GM11168 (cell line): Measurements from ENCODE around the gene RNF207.
"Not testable (repeated sequence)": the region's sequence is repeated elsewhere in the genome, so short reads cannot be mapped to it uniquely, and the experiment has no call there.

Source experiments
- in situ Hi-C: fragments of 300-500 bp; cut with MboI; formaldehyde crosslinking; loops from one replicate; pipeline ENCODE4 v1.12.0; 2022; ENCODE audit warnings: low sequenced_read_pairs; ENCODE audit not compliant: unreplicated experiment

The RNF207 gene

GRCh38 chr1:6199298-6200187, 6.4 kb upstream of the RNF207 start, which contains the start of gene RPL22:
Gene RPL22 (minus strand): TSS chr1:6199595. CDS start chr1:6199573, 22 bp downstream.
- in situ Hi-C loops, result no loop called here

DNA sequence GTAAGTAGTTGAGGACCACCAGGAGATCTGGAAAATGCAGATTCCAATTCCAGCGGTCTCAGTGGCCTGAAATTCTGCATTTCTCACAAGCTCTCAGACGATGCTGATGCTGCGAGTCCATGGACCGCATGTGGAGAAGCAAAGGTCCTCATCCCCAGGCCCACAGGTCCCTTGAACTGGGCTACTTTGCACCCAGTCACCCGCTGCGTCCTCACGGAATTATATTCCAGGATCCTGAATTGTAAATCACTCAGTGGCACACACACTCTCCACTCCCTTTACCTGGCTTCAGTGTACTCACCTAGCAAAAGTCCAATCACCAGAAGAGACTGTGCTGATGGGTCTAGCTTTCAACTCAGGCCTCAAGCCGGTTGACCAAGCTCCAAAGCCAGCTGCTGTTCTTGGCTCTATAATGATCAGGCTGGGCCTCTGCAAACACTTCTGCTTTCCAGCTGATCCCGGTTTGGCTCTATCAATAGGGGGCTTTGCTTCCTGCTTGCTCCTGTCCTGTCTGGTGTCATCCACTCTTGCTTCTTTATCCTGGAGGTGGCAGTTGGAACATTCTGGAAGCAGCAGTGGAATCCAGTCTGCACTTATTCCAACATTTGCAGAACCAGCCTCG, 5.6 kb upstream of the RNF207 start:
- in situ Hi-C loops, result no loop called here

DNA sequence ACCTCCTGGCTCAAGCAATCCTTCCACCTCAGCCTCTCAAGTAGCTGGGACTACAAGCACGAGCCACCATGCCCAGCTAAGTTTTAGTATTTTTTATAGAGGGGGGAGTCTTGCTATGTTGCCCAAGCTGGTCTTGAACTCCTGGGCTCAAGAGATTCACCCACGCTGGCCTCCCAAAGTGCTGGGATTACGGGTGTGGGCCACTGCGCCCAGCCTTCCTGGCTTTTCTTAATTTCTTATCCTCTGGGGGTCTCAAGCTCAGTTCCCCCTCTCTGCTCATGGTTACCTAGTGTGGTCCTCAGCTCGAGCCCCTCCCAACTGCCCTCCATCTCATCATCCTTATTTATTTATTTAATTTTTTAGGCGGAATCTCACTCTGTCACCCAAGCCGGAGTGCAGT, 3.7 kb upstream of the RNF207 start:
- in situ Hi-C loops, result no loop called here

GRCh38 chr1:6206520-6206855, 569 bp downstream of the RNF207 start:
- in situ Hi-C loops, result no loop called here

- in situ Hi-C loops, result no loop called here
Measured at GRCh38 chr1:6207075-6207885, 1.4 kb downstream of the RNF207 start.

GRCh38 chr1:6207921-6208320, 2.0 kb downstream of the RNF207 start:
- in situ Hi-C loops, result no loop called here

- in situ Hi-C loops, result no loop called here
Measured at GRCh38 chr1:6208723-6209660, 3.1 kb downstream of the RNF207 start.

DNA sequence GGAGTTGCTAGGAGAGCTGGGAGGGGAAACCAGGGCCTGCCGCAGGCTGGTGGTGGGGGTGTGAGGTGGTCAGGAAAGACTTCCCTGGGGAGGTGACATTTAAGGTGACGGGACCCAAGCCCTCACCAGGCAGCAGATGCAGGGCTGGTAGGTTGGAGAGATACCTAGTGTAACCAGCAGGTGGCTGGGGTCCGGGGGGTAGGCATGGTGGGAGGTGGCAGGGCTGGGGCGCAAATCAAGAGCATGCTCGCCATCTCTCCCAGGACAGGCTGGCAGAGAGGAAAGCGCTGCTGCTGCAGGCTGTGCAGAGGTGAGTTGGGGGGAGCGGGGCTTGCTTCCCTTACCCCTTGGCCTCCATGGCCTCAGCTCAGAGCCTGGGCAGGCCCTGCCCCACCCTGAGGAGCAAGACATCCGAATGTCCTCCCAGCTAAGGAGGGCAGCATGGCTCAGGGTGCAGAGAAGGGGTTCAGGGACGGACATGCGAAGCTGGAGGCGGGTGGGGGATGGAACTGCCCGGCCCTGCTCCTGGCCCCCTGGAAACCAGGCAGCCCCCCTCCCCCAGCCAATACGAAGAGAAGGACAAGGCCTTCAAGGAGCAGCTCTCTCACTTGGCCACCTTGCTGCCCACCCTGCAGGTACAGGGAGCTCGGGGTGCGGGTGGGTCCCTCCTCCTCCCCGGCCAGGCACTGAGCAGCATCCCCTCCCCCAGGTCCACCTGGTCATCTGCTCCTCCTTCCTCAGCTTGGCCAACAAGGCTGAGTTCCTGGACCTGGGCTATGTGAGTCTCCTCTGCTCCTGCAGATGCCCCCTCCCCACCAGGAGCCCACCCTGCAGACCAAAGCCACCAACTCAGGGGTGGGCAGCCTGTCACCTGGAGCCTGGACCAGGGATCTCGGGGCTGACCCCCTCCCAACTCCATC, 4.0 kb downstream of the RNF207 start:
- in situ Hi-C loops, result no loop called here

- in situ Hi-C loops, result no loop called here
Measured at GRCh38 chr1:6210591-6211355, 4.9 kb downstream of the RNF207 start.

GRCh38 chr1:6211731-6212130, 5.8 kb downstream of the RNF207 start:
- in situ Hi-C loops, result no loop called here

- in situ Hi-C loops, result no loop called here
Measured at GRCh38 chr1:6212193-6212959, 6.5 kb downstream of the RNF207 start.

DNA sequence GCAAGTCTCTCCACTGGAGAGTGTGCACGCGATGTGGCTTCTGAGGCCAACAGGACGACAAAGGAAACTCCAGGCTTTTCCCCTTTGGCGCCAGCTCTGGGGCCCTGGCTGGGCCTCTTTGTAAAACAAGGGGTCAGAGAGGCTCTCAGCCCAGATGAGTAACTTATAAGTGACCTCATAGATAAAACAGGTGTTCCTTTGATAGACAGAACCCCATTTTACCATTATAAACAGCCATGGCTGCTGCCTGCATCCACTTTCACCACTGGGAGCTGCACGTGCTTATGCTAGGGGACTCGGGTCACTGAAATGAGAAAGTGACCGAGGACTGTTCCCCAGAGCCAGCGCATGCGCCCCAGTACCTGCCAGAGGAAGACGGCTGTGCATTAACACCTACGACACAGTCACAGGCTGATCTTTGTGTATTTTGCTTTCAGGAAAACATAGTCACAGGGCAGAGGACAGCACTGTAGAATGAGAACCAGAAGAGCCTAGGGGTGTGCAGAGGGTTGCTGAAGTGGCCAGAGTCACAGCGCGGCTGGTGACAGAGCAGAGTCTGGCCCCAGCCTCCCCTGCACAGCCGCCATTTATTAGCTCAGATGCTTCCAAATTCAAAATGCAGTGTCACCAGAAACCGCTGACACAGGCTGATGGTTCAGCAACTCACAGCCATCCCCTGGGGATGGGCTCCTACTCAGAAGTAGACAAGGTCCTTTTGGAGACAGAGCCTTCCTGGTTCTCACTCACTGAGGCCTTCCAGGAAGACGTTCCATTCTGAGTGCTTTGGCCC, 12.7 kb downstream of the RNF207 start:
- in situ Hi-C loops, result no loop called here

- in situ Hi-C loops, result not testable (repeated sequence)
Measured at GRCh38 chr1:6219641-6220040, 13.7 kb downstream of the RNF207 start.

GRCh38 chr1:6220236-6220635, 14.3 kb downstream of the RNF207 start:
- in situ Hi-C loops, result no loop called here

- in situ Hi-C loops, result no loop called here
Measured at GRCh38 chr1:6221210-6221784, 15.4 kb downstream of the RNF207 start.

DNA sequence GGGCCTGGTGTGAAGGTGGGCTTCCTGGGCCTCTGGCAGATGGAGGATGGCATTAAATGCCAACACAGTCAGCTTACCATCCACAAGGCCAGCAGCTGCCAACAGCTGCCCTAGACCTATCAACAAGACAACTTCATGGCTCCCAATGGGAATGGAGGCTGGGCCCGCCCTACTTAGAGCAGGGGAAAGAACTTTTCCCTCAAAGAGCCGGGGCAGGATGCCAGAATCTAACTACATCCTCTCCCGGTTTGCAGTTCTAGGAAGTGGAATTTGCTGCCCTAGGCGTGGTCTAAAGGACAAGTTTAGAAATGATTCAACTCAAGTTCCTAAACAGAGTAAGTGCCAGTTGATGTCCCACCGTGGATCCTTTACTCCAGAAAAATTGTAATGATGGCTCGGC, 16.7 kb downstream of the RNF207 start:
- in situ Hi-C loops, result no loop called here
